Measurements from ENCODE around the gene PNMA8B.

GRCh38 chr19:46469541-46470185, 26.0 kb downstream of the PNMA8B start:
- no peak for TF ChIP-seq POLR2A (IDR thresholded peaks at IDR 0.05)
- no peak for TF ChIP-seq CTCF (IDR thresholded peaks at IDR 0.05)
